Heart left ventricle (tissue), 13 donors: Measurements from ENCODE around the gene RASA4.
"Not testable (repeated sequence)": the region's sequence is repeated elsewhere in the genome, so short reads cannot be mapped to it uniquely, and the experiment has no call there.

Source experiments
- CTCF ChIP-seq, 12 donors: fragments of 200-600 bp; sonication (generic) in 4 of 12; IDR thresholded peaks; one replicate each; pipeline versions ENCODE4 v1.5.0 to v1.8.0; 2018 to 2022; ENCODE audit warnings: antibody characterized with exemption in 12 of 12, mild to moderate bottlenecking in 5 of 12
- POLR2A ChIP-seq, 2 donors: fragments of 450-650 bp; IDR thresholded peaks; one replicate each; pipeline ENCODE4 v1.6.1; 2017; ENCODE audit warnings: antibody characterized with exemption in 2 of 2, mild to moderate bottlenecking in 2 of 2, moderate library complexity in 2 of 2
- donor health status: ischemic (EF 13 %, LVEDD 7.1; RV severe dilation, severe dysfunction).
- donor health status: DM: no; HTN: yes; CAD: no.
- donor health status: DM: no; HTN: no; CAD: no.
- donor health status: ischemic (EF 25% LVEDD 6.9; RV normal size, moderate dysfunction).
- donor health status: ischemic (EF 25% LVEDD 5.7; RV mildly dilated, moderate dysfunction).
- donor health status: ischemic (EF 35%, LVEDD 5.7; RV mildly dilated, moderate dysfunction).
- donor health status: nonischemic (EF 11% LVEDD 7.7; RV severe dilation, severe dysfunction).
- donor health status: DM: yes; HTN: yes; CAD: no.
- donor health status: PGD.
- donor health status: ischemic (EF 29% LVEDD 5.4; RV normal size, mild dysfunction).
- donor health status: nonischemic (EF 23%, LVEDD 6.1; RV moderate dilation, normal function).

- not testable (repeated sequence) for TF ChIP-seq CTCF, POLR2A (IDR thresholded peaks at IDR 0.05)
Observed at GRCh38 chr7:102649924-102650323, 33.4 kb upstream of the RASA4 start, which contains the start of gene SPDYE2B.
